IMR-90 (cell line): ENCODE data around the gene ASCL1. TPM values are rescaled to one million over a fixed set of nuclear protein-coding genes. Genes with fewer than 3 reads are reported as not detected.

Experiments used
- ATAC-seq: fragments of 200-7000 bp; cut with Tn5 transposase; 2 replicates; pipeline ENCODE4 v1.9.1; 2020; ENCODE audit warnings: low read depth, mild to moderate bottlenecking, moderate library complexity
- BruUV-seq: library from RNA; stranded (reverse); fragments of 400-500 nt; replicated peaks from 2 replicates; lab custom pipeline; 2021; lab: Mats Ljungman, UMichigan
- CTCF ChIA-PET: fragments of 300-600 bp; formaldehyde crosslinking; extraction: SDS; loops from one replicate; lab custom pipeline; 2021; ENCODE audit warnings: antibody characterized with exemption; lab: Yijun Ruan, JAX
- POLR2A ChIA-PET: fragments of 300-600 bp; sonication (Branson Sonifier 250); formaldehyde crosslinking; loops from one replicate; lab custom pipeline; 2022; ENCODE audit warnings: antibody characterized with exemption; ENCODE audit not compliant: unreplicated experiment; lab: Charles Lee
- DNase-seq: peaks from one replicate; pipeline ENCODE4 v3.0.0; 2013
- H2AFZ ChIP-seq: replicated peaks from 2 replicates; pipeline ENCODE3; 2013; ENCODE audit warnings: low read length, mild to moderate bottlenecking; ENCODE audit not compliant: poor library complexity
- H2AK5ac ChIP-seq: 2 replicates; pipeline ENCODE4 v1.6.1; 2013; ENCODE audit warnings: low read depth, low read length, inconsistent platforms
- H2AK9ac ChIP-seq: replicated peaks from 2 replicates; pipeline ENCODE3; 2013; ENCODE audit warnings: mild to moderate bottlenecking, low read depth, low read length, moderate library complexity; ENCODE audit not compliant: poor library complexity
- H2BK120ac ChIP-seq: 2 replicates; pipeline ENCODE4 v1.6.1; 2013; ENCODE audit warnings: low read depth, low read length, inconsistent platforms
- H2BK15ac ChIP-seq: 3 replicates; pipeline ENCODE4 v1.6.1; 2013; ENCODE audit warnings: low read depth, low read length, inconsistent platforms
- H2BK20ac ChIP-seq: 2 replicates; pipeline ENCODE4 v1.6.1; 2013; ENCODE audit warnings: low read depth, mild to moderate bottlenecking, inconsistent platforms, low read length, moderate library complexity
- H2BK5ac ChIP-seq: 2 replicates; pipeline ENCODE4 v1.6.1; 2013; ENCODE audit warnings: mild to moderate bottlenecking, low read depth, low read length, inconsistent platforms; ENCODE audit not compliant: poor library complexity, severe bottlenecking
- H3K14ac ChIP-seq: replicated peaks from 2 replicates; pipeline ENCODE4 v1.6.1; 2013; ENCODE audit warnings: low read depth, low read length, inconsistent platforms
- H3K18ac ChIP-seq: 2 replicates; pipeline ENCODE4 v1.6.1; 2013; ENCODE audit warnings: low read depth, low read length, control low read depth
- H3K23ac ChIP-seq: 2 replicates; pipeline ENCODE4 v1.6.1; 2013; ENCODE audit warnings: low read depth, low read length, inconsistent platforms
- H3K27ac ChIP-seq: 2 replicates; pipeline ENCODE4 v1.5.1; 2013; ENCODE audit warnings: mild to moderate bottlenecking, control low read depth, low read length; ENCODE audit not compliant: insufficient read depth
- H3K27me3 ChIP-seq: 2 replicates; pipeline ENCODE4 v1.6.1; 2013; ENCODE audit warnings: low read length; ENCODE audit not compliant: control insufficient read depth, insufficient read depth
- H3K36me3 ChIP-seq: 2 replicates; pipeline ENCODE4 v1.6.1; 2013; ENCODE audit warnings: low read length, mixed read lengths; ENCODE audit not compliant: control insufficient read depth, insufficient read depth
- H3K4ac ChIP-seq: 2 replicates; pipeline ENCODE4 v1.6.1; 2013; ENCODE audit warnings: low read depth, low read length, inconsistent platforms
- H3K4me1 ChIP-seq: 2 replicates; pipeline ENCODE4 v1.6.1; 2013; ENCODE audit warnings: low read length, mixed read lengths; ENCODE audit not compliant: control insufficient read depth, insufficient read depth
- H3K4me2 ChIP-seq: 2 replicates; pipeline ENCODE4 v1.6.1; 2013; ENCODE audit warnings: low read depth, mild to moderate bottlenecking, control low read depth, low read length, moderate library complexity
- H3K4me3 ChIP-seq: 2 replicates; pipeline ENCODE4 v1.5.1; 2013; ENCODE audit warnings: low read depth, mild to moderate bottlenecking, control low read depth, low read length, moderate library complexity; ENCODE audit not compliant: insufficient read depth
- H3K56ac ChIP-seq: 2 replicates; pipeline ENCODE4 v1.6.1; 2013; ENCODE audit warnings: low read length, inconsistent platforms; ENCODE audit not compliant: insufficient read depth; ENCODE audit errors: extremely low read depth
- H3K79me1 ChIP-seq, 2 experiments: 2 replicates each; pipeline ENCODE4 v1.6.1; 2013; ENCODE audit warnings: low read length in 2 of 2, inconsistent platforms in 1 of 2, low read depth in 1 of 2
- H3K9ac ChIP-seq: 2 replicates; pipeline ENCODE4 v1.6.1; 2013; ENCODE audit warnings: low read depth, low read length, control low read depth
- H3K9me1 ChIP-seq: 2 replicates; pipeline ENCODE4 v1.6.1; 2013; ENCODE audit warnings: low read length, inconsistent platforms; ENCODE audit not compliant: insufficient read depth
- H3K9me3 ChIP-seq: 2 replicates; pipeline ENCODE4 v1.6.1; 2013; ENCODE audit warnings: low read length; ENCODE audit not compliant: control insufficient read depth, insufficient read depth
- H4K20me1 ChIP-seq: 2 replicates; pipeline ENCODE4 v1.6.1; 2013; ENCODE audit warnings: low read length, inconsistent platforms; ENCODE audit not compliant: insufficient read depth
- H4K5ac ChIP-seq: 2 replicates; pipeline ENCODE4 v1.6.1; 2013; ENCODE audit warnings: mild to moderate bottlenecking, low read depth, low read length, control low read depth
- H4K8ac ChIP-seq, 2 experiments: 2 replicates each; pipeline ENCODE4 v1.6.1; 2013; ENCODE audit warnings: low read depth in 2 of 2, low read length in 2 of 2, control low read depth in 1 of 2, inconsistent platforms in 1 of 2
- H4K91ac ChIP-seq: 2 replicates; pipeline ENCODE4 v1.6.1; 2013; ENCODE audit warnings: low read depth, low read length, inconsistent platforms; ENCODE audit not compliant: insufficient read depth
- MXI1 ChIP-seq: IDR thresholded peaks from 2 replicates; pipeline ENCODE4 v1.6.1; 2012; ENCODE audit warnings: low read depth, mild to moderate bottlenecking, low read length, moderate library complexity, borderline replicate concordance
- WGBS, 2 experiments: methylation state at CpG; one replicate each; pipeline versions ENCODE4 v1.1.5 to v1.1.7; 2013; ENCODE audit warnings: missing lambda C conversion rate in 2 of 2; ENCODE audit not compliant: insufficient read length in 1 of 2; ENCODE audit errors: extremely low coverage in 2 of 2; 5-methylcytosine and 5-hydroxymethylcytosine counted together
- dilution Hi-C: fragments of 300-500 bp; cut with HindIII; formaldehyde crosslinking; loops from one replicate; pipeline ENCODE4 v1.14.3; 2018; ENCODE audit warnings: low sequenced_read_pairs; ENCODE audit not compliant: unreplicated experiment
- in situ Hi-C: fragments of 300-500 bp; cut with MboI; formaldehyde crosslinking; loops from 3 replicates; pipeline ENCODE4 v1.14.3; 2019; ENCODE audit warnings: low sequenced_read_pairs, inconsistent platforms, mixed read lengths
- intact Hi-C: fragments of 100-400 bp; cut with micrococcal nuclease; formaldehyde crosslinking; loops from 2 replicates; pipeline ENCODE4 v1.10.0; 2022
- polyA plus RNA-seq, 3 experiments: library from polyadenylated mRNA; depleted of rRNA; stranded (reverse); fragments of >200 nt; gene quantifications; 2 replicates each; pipeline ENCODE4 v1.2.3, GENCODE V29; 2012; ENCODE audit warnings: low replicate concordance in 1 of 3
- total RNA-seq: library from RNA; depleted of rRNA; stranded (reverse); fragments of >200 nt; gene quantifications from 2 replicates; pipeline ENCODE4 v1.2.3, GENCODE V29; 2012
- TF ChIP-seq, protein P1 (sequence below): fragments of 150-350 bp; IDR thresholded peaks from 2 replicates; pipeline ENCODE4 v1.6.1; 2017; ENCODE audit warnings: mild to moderate bottlenecking, antibody characterized with exemption, low read length, low read depth

ASCL1 gene
- total and polyA plus RNA-seq, 2 of the 4 experiments (the other 2 are of a cell fraction) = not detected

DNA sequence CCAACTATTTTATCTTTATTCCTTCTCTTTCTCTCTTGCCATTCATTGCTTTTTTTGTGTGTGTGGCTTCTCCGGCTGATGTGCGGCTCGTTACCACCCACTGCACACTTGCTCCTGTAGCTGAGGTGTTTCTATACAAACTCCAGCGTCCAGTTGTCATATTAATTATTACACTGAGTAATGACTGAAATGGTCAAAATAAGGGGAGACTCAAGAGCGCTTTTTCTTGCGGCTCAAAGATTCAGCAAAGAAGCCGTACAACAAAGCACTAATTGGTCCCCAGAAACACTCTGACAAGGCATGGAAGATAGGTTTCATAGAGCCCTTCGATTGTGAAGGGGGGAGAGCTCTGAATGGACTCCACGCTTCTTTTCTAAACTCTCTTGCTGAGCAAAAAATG, 5.6 kb upstream of the ASCL1 start:
- H3K56ac ChIP-seq = no peak overlapping the region
- TF ChIP-seq MXI1 = no peak
- TF ChIP-seq, protein P1, sequence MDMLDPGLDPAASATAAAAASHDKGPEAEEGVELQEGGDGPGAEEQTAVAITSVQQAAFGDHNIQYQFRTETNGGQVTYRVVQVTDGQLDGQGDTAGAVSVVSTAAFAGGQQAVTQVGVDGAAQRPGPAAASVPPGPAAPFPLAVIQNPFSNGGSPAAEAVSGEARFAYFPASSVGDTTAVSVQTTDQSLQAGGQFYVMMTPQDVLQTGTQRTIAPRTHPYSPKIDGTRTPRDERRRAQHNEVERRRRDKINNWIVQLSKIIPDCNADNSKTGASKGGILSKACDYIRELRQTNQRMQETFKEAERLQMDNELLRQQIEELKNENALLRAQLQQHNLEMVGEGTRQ = no peak
- no peak overlapping the region for H2BK20ac ChIP-seq
- dilution Hi-C loops (no loop called here), in situ Hi-C loops (no loop called here), intact Hi-C loops (no loop called here)
- no TSS peak for BruUV-seq
- peaks cover 31% of the 10 kb centered on the region for H3K27me3 ChIP-seq
- no peak overlapping the region for H2BK15ac ChIP-seq
- H3K9ac ChIP-seq = no peak overlapping the region
- ATAC-seq = no peak
- no peaks in the 10 kb centered on the region for H3K9me1 ChIP-seq
- H3K27ac ChIP-seq = no peak overlapping the region
- no peaks in the 10 kb centered on the region for H3K79me1 ChIP-seq
- no peaks in the 10 kb centered on the region for H3K4me1 ChIP-seq
- no peak overlapping the region for H4K91ac ChIP-seq
- H3K9me3 ChIP-seq = no peaks in the 10 kb centered on the region
- H3K4me2 ChIP-seq = no peak overlapping the region
- no peak overlapping the region for H2BK120ac ChIP-seq
- H3K18ac ChIP-seq = no peak overlapping the region
- DNase-seq = no peak
- H3K14ac ChIP-seq = no peak overlapping the region
- no peak overlapping the region for H2BK5ac ChIP-seq
- no peak overlapping the region for H3K4me3 ChIP-seq
- no peak overlapping the region for H2AFZ ChIP-seq
- H3K4ac ChIP-seq = no peak overlapping the region
- WGBS, 2 experiments = no CpG with 5 or more reads among the region's 9 CpGs
- H4K8ac ChIP-seq = no peak overlapping the region
- H2AK5ac ChIP-seq = no peak overlapping the region
- no peaks in the 10 kb centered on the region for H4K20me1 ChIP-seq
- H3K23ac ChIP-seq = no peak overlapping the region
- H3K36me3 ChIP-seq = no peaks in the 10 kb centered on the region
- ChIA-PET CTCF (no interaction called here), POLR2A (no interaction called here)
- no peak overlapping the region for H4K5ac ChIP-seq
- H2AK9ac ChIP-seq = no peak overlapping the region
